NCI-H345 treated with DMSO at 0.1 percent for 48 hours (cell line): Measurements from ENCODE around the gene CLCN6.

Experiments used
- DNase-seq: peaks from one replicate; lab custom pipeline; 2025; ENCODE audit not compliant: unreplicated experiment; lab: John Stamatoyannopoulos, UW

Gene CLCN6

GRCh38 chr1:11778844-11779623 is 27.0 kb upstream of the CLCN6 start:
- DNase-seq: no peak

GRCh38 chr1:11779715-11780379 is 26.1 kb upstream of the CLCN6 start:
- DNase-seq: no peak

- no peak for DNase-seq
These were observed 25.4 kb upstream of the CLCN6 start for GRCh38 chr1:11780380-11781147.

- DNase-seq: no peak
These were observed 24.7 kb upstream of the CLCN6 start for GRCh38 chr1:11781297-11781696.

- no peak for DNase-seq
These were observed 23.8 kb upstream of the CLCN6 start for GRCh38 chr1:11782127-11782708.

GRCh38 chr1:11783556-11783955 is 22.4 kb upstream of the CLCN6 start:
- DNase-seq: no peak

GRCh38 chr1:11784256-11784992 is 21.6 kb upstream of the CLCN6 start:
- no peak for DNase-seq

GRCh38 chr1:11784993-11785769 is 20.8 kb upstream of the CLCN6 start:
- no peak for DNase-seq

- no peak for DNase-seq
These were observed 19.8 kb upstream of the CLCN6 start for GRCh38 chr1:11786168-11786567.

GRCh38 chr1:11787251-11787803 is 18.7 kb upstream of the CLCN6 start:
- no peak for DNase-seq

- DNase-seq: no peak
These were observed 18.1 kb upstream of the CLCN6 start for GRCh38 chr1:11787804-11788436.

GRCh38 chr1:11788549-11789053 is 17.4 kb upstream of the CLCN6 start:
- DNase-seq: no peak

GRCh38 chr1:11789126-11790067 is 16.6 kb upstream of the CLCN6 start:
- no peak for DNase-seq

- no peak for DNase-seq
These were observed 15.7 kb upstream of the CLCN6 start for GRCh38 chr1:11790101-11790879.

GRCh38 chr1:11790880-11791715 is 14.9 kb upstream of the CLCN6 start:
- DNase-seq: no peak

GRCh38 chr1:11792106-11792505 is 13.9 kb upstream of the CLCN6 start:
- no peak for DNase-seq
